ENCODE results near the gene NDUFS2. TPM values are rescaled to one million over a fixed set of nuclear protein-coding genes. Genes with fewer than 3 reads are reported as not detected.

The NDUFS2 gene
- total and polyA plus RNA-seq, 2 of the 8 experiments (the other 6 are each of a cell fraction or from before 2014, with no cell fraction given), result 95.1 to 113 TPM

DNA sequence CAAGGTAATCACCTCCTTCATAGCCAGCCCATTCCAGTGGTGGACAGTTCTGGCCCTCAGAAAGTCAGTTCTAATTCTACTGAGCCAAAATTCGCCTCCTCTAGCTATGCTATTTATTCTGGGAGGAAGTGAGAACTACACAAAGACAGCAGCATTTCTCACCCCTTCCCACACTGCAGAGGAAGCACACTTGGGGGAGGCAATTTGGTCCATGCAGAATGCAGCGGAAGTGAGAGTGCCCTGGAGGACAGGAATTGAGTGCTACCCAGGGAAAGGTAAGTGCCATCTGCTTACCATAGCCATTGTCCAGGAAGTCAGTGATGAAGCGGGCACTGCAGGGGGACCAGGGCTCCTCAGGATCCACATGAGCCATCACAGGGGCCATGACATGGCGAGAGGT lies 7.0 kb upstream of the NDUFS2 start (continued):
- TF ChIP-seq, protein P1, sequence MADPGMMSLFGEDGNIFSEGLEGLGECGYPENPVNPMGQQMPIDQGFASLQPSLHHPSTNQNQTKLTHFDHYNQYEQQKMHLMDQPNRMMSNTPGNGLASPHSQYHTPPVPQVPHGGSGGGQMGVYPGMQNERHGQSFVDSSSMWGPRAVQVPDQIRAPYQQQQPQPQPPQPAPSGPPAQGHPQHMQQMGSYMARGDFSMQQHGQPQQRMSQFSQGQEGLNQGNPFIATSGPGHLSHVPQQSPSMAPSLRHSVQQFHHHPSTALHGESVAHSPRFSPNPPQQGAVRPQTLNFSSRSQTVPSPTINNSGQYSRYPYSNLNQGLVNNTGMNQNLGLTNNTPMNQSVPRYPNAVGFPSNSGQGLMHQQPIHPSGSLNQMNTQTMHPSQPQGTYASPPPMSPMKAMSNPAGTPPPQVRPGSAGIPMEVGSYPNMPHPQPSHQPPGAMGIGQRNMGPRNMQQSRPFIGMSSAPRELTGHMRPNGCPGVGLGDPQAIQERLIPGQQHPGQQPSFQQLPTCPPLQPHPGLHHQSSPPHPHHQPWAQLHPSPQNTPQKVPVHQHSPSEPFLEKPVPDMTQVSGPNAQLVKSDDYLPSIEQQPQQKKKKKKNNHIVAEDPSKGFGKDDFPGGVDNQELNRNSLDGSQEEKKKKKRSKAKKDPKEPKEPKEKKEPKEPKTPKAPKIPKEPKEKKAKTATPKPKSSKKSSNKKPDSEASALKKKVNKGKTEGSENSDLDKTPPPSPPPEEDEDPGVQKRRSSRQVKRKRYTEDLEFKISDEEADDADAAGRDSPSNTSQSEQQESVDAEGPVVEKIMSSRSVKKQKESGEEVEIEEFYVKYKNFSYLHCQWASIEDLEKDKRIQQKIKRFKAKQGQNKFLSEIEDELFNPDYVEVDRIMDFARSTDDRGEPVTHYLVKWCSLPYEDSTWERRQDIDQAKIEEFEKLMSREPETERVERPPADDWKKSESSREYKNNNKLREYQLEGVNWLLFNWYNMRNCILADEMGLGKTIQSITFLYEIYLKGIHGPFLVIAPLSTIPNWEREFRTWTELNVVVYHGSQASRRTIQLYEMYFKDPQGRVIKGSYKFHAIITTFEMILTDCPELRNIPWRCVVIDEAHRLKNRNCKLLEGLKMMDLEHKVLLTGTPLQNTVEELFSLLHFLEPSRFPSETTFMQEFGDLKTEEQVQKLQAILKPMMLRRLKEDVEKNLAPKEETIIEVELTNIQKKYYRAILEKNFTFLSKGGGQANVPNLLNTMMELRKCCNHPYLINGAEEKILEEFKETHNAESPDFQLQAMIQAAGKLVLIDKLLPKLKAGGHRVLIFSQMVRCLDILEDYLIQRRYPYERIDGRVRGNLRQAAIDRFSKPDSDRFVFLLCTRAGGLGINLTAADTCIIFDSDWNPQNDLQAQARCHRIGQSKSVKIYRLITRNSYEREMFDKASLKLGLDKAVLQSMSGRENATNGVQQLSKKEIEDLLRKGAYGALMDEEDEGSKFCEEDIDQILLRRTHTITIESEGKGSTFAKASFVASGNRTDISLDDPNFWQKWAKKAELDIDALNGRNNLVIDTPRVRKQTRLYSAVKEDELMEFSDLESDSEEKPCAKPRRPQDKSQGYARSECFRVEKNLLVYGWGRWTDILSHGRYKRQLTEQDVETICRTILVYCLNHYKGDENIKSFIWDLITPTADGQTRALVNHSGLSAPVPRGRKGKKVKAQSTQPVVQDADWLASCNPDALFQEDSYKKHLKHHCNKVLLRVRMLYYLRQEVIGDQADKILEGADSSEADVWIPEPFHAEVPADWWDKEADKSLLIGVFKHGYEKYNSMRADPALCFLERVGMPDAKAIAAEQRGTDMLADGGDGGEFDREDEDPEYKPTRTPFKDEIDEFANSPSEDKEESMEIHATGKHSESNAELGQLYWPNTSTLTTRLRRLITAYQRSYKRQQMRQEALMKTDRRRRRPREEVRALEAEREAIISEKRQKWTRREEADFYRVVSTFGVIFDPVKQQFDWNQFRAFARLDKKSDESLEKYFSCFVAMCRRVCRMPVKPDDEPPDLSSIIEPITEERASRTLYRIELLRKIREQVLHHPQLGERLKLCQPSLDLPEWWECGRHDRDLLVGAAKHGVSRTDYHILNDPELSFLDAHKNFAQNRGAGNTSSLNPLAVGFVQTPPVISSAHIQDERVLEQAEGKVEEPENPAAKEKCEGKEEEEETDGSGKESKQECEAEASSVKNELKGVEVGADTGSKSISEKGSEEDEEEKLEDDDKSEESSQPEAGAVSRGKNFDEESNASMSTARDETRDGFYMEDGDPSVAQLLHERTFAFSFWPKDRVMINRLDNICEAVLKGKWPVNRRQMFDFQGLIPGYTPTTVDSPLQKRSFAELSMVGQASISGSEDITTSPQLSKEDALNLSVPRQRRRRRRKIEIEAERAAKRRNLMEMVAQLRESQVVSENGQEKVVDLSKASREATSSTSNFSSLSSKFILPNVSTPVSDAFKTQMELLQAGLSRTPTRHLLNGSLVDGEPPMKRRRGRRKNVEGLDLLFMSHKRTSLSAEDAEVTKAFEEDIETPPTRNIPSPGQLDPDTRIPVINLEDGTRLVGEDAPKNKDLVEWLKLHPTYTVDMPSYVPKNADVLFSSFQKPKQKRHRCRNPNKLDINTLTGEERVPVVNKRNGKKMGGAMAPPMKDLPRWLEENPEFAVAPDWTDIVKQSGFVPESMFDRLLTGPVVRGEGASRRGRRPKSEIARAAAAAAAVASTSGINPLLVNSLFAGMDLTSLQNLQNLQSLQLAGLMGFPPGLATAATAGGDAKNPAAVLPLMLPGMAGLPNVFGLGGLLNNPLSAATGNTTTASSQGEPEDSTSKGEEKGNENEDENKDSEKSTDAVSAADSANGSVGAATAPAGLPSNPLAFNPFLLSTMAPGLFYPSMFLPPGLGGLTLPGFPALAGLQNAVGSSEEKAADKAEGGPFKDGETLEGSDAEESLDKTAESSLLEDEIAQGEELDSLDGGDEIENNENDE (IDR thresholded peaks at IDR 0.05; ENCODE audit: insufficient replicate concordance, low read length), result no peak
- no peak for TF ChIP-seq POLR2AphosphoS5 (IDR thresholded peaks at IDR 0.05; ENCODE audit: low read depth, low read length)
- TF ChIP-seq KDM5A (IDR thresholded peaks at IDR 0.05; ENCODE audit: low read length), result no peak
- no peak for TF ChIP-seq BCL11A (IDR thresholded peaks at IDR 0.05; ENCODE audit: low read depth in 2 of 2, low read length in 2 of 2)
- TF ChIP-seq EGR1 (IDR thresholded peaks at IDR 0.05; ENCODE audit: borderline replicate concordance, low read depth, low read length), result no peak
- TF ChIP-seq SUZ12 (IDR thresholded peaks at IDR 0.05; ENCODE audit: low read length), result no peak
- TF ChIP-seq JUND (IDR thresholded peaks at IDR 0.05; ENCODE audit: low read length), result no peak
- TF ChIP-seq SAP30 (IDR thresholded peaks at IDR 0.05; ENCODE audit: insufficient read depth, insufficient replicate concordance, low read length), result no peak
- TF ChIP-seq NRF1 (IDR thresholded peaks at IDR 0.05; ENCODE audit: low read depth, low read length), result no peak
- TF ChIP-seq KDM1A (IDR thresholded peaks at IDR 0.05; ENCODE audit: borderline replicate concordance, low read length), result no peak
- no peak for TF ChIP-seq CREB1 (IDR thresholded peaks at IDR 0.05)
- TF ChIP-seq GABPA (IDR thresholded peaks at IDR 0.05; ENCODE audit: borderline replicate concordance, insufficient read depth, low read length), result no peak
- TF ChIP-seq BACH1 (IDR thresholded peaks at IDR 0.05; ENCODE audit: low read length), result no peak

All from H1 (cell line).